HG03139 (cell line): ENCODE data around the gene COL23A1.

Experiments
- ATAC-seq: cut with Tn5 transposase; IDR thresholded peaks from one replicate; pipeline ENCODE4 v1.9.1; 2021; ENCODE audit not compliant: unreplicated experiment

Gene COL23A1

DNA sequence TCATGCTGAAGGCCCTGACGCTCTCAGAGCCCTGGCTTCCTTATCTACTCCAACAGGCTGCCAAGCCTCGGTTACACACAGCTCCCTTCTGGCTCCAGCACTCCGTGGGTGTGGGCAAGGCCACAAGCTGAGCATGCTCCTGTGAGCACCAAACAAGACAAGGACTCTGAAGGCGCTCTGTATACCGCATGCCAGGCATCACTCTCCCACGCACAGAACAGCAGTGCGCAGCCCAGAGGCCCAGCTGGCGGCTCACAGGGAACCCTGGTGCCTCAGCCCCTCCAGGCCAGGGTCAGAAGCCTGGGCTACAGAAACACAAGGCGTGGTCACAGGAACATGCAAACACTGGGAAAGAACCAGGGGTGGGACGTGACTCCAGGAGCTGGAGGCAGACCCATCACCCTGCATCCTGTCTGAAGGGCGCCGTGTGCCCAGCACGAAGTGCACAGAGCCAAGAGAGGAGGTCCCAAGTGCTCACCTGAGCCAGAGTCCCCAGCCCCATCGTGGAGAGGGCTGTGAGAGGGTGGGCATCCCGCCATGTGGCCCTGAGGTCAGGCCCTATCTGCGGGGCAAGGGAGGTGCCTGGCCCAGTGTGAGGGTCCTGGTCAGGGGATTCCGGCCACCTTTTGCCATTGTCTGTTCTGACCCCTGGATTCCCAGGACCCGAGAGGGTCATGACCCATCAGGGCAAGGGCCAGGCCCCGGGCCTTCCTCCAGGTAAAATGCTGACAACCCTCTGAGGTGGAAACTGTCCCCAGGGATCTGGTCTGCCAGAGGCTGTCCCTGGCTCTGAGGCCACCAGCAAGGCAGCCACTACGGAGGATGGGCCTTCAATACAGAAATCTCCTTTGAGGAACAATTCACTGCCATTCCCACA is 54.7 kb downstream of the COL23A1 start:
- no peak for ATAC-seq

DNA sequence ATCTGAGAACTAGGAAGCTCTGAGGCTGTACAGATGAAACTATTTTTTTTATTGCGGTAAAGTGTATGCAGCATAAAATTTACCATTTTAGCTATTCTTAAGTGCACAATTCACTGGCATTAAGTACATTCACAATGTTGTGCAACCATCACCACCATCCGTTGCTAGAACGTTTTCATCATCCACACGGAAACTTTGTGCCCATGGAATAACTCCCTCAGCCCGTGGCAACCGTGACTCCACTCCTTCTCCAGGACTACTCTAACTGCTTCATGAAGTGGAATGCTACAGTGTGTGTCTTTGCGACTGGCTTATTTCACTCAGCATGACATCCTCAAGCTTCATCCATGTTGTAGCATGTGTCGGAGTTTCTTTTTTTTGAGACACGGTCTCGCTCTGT is 57.1 kb downstream of the COL23A1 start:
- ATAC-seq: no peak

DNA sequence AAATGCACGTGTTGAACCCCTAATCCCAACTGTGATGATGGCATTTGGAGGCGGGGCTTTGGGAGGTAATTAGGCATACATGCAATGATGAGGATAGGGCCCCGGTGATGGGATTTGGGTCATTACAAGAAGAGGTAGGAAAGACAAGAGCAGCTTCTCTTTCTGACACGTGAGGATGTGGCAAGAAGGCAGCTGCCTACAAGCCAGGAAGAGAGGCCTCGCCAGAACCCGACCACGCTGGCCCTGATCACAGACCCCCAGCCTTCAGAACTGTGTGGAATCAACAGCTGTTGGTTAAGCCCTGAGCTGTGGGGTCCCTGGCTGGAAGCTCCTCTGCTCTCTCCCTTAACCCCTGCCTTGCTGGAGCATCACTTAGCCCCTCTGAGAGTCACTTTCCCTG is 57.5 kb downstream of the COL23A1 start:
- no peak for ATAC-seq

DNA sequence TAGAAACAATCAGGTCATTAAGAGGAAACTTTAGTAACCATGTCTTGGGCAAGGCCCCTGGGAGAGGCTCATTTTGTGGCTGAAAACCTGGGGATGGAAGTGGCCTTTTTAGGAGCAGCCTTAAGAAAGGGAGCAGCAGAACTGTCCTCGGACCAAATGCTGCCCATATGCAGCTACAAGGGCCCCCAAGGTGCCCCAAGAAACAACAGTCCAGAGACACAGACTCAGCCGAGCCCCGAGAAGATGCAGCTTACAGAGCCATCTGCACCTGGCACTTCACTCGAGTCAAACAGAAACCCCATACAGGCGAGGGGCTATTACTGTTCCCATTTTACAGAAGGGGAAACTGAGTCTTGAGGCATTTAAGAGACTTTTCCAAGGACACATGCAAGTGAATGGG is 58.0 kb downstream of the COL23A1 start:
- ATAC-seq: no peak

DNA sequence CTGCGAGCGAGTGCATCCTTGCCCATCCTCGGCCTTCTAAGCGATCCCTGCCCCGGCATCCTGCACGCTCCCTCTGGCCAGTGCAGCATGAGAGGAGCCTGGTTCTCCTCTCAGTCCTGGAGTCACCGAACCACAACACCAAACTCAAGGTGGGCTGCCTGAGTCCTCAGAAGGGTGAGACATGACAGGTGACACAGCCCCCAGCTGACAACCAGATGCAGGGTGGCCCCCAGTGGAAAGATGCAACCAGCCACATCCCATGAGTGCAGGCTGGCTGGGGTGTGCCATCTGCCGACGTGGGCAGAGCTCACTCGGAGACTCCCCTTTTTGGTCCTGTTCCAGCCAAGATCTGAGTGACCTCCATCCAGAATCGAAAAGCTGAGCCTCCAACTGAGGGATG is 58.4 kb downstream of the COL23A1 start:
- no peak for ATAC-seq

DNA sequence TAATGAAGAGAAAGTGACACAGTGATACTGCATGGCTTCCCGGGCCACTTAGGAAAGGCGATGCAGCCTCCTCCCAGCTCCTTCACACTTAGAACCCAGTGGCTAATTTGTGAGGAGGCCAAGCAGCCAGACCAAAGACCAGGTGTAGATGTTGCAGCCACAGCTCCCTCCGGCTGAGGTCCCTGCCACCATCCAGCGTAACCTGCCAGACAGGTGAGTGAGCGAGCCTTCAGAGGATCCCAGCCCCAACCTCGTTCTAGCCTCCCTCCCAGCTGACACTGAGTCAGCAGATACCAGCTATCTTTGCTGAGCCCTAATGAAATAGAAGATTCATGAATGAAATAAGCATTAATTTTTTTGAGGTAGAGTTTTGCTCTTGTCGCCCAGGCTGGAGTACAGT is 59.7 kb downstream of the COL23A1 start:
- no peak for ATAC-seq

DNA sequence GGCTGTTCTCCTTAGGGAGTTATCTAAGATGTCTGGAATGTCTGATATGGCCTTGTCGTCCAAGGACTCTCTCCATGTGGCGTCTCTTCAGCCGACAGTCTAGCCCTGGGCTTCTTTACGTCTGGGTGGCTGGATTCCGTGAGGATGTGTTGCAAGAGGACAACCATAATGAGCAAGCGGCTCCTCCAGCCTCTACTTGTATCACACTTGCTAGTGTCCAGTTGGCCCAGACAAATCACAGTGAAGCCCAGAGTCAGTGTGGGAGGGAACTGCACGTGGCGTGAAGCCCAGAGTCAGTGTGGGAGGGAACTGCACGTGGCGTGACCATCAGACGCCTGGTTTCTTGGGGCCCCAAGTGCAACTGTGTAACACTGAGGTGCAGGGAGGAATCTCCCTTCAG is 61.1 kb downstream of the COL23A1 start:
- no peak for ATAC-seq

DNA sequence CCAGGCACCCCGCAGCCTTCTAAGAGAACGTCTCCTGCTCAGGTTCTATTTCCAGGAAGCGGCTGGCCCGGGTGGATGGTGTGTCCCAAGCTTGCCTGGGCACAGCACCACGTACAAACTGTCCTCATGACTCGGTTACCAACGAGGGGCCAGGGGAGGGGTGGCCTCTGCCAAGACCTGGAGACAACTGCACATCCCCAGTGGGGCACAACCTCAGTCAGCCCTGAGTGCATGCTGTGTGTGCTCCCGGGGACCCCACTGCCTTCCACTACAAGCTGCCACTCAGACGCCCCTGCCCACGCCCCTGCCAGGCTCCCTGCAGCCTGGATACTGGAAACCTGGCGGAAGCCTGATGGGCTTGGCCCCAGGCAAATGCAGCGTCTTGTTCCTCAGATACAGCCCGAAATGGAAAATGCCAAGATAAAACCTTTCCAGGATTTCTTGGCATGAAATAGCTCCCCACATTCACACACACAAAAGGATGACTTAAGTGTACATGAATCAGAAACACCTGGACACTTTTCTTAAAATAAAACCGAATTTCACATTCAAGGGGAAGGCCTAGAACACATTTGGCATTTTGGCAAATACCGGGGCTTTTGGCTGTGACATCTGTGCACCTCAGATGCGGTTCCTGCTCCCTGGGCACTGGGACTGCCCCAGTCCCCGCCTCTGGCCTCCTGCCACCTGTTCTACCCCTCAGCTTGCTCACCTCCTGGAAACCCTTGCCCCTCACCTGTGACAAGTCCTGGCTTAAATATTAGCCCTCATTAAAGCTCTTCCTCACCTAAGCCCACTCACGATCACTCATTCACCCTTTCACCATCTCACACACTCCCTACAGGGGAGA is 62.5 kb downstream of the COL23A1 start:
- ATAC-seq: no peak

DNA sequence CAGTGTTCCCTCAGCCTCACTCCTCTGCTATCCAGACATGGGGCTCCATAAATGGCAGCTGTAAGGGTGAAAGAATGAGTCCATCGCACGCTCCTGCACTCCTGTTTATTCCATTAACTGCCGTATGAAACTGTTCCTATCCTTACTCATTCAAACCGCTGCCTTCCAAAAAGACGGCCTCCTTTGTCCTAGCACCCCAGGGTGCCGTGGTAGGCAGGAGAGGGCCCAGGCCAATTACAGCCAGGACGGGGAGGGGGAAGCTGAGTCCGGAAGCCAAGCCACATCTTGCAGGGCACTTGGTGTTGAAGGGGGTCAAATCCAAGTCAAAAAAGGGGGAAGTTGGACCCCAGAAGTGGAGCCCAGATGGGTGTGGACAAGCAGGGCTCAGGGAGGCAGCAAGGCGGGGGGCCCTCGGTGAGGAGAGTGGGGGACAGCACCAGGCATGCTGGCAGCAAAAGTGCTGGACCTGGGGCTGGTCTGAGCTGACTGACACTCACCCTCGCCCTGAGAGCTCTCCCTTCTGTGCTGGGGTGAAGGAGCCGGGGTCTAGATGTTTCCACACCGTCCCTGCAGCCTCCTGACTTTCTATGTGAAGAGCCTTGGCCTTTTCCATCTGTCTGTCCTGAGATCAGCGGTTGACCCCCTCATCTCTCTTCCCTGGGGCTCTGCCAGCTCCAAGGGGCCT is 63.3 kb downstream of the COL23A1 start:
- ATAC-seq: no peak

DNA sequence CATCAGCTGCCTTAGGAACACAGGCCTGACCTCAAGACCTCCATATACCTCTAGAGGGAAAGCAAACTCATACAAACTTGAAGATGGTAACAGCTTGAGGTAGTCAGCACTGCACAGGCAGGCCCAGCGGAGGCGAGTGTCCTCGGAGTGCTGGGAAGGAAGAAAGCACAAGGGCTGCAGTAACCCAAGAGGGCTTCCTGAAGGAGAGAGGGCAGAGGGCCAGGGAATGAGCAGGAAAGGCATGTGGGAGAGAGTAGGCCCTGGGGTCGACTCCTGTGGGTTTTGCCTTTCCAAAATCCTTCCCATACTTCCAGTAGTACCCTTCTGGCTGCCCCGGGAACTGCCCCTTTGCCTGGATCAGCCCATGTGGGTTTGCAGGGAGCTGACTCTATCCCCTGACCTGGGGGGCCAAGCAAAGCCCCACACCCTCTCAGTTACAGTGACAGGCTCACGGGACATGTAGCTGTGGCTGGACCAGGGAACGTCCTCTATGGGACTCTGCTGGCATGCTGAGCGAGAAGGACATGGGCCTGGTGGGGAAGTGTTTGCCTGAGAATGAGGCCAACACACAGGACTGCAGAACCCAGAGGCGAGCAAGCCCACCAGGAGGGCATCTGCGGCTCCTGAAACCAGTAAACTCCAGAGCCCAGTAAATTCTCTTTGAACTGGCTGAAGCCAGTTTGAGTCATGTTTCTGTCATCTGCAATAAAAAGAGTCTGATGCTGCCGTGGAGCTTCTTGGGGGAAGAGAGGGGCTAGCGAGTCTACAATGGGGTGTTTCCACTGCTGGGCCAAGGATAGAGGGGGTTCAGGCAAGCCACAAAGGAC is 64.1 kb downstream of the COL23A1 start:
- no peak for ATAC-seq

DNA sequence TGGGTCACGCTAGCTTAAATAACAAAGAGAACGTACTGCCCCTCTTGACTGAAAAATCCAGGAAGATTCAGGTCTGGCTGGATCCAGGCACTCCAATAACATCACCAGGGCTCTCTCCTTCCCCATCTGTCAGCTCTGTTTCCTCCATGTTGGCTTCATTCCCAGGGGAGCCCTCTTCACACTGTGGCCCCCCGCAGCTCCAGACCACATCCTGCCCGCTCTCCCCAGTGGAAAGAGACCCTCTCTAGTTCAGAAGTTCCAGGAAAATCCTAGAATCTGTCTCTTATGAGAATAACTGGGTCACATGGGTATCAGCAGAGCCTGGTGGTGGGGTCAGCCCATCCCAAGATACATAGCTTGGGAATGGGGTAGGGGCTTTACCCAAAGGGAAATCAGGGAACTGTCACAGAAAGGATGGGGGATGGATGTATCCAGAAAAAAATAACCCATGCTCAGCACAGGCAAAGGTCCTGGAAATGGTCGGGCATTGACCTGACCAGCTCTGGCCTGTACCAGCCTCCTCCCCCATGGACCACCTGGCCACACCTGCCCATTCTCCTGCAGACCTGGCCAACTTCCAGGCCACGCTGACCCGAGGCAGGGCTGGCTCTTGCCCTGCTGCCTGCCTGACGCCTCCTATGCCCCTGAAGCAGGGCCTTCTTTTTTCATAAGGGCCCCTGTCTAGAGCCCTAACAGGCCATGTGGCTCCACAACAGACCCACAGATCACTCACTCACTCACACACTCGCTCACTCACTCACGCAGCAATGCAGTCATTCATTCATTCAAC is 65.9 kb downstream of the COL23A1 start:
- no peak for ATAC-seq

DNA sequence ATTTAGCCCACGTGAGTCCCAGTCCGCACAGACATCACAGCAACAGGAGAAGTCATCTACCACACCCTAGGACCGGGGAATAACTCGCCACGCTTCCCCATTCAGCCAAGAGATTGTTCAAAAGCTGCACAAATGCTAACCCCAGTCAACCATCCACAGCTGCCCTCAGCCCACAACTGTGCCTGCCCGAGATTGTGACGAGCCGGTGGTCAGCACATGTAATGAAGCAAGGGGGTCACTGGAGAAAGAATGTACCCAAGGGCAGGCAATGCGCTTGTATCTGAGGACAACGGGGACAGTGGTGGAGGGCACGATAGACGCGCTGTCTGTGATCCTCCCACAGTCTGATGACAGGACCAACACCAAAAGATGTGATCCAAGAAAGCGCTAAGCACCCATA is 67.8 kb downstream of the COL23A1 start:
- no peak for ATAC-seq

DNA sequence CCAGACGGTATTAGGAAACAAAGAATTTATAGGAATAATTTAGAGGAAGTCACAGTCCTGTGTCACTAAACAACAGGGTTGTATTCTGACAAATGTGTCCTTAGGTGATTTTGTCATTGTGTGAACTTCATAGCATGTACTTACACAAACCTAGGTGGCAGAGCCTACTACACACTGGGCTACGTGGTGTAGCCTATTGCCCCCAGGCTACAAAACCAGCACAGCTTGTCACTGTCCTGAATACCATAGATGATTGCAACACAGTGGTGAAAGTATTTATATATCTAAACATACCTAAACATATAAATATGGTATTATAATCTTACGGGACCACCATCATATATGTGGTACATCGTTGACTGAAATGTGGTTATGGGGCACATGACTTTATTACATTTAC is 69.3 kb downstream of the COL23A1 start:
- no peak for ATAC-seq

DNA sequence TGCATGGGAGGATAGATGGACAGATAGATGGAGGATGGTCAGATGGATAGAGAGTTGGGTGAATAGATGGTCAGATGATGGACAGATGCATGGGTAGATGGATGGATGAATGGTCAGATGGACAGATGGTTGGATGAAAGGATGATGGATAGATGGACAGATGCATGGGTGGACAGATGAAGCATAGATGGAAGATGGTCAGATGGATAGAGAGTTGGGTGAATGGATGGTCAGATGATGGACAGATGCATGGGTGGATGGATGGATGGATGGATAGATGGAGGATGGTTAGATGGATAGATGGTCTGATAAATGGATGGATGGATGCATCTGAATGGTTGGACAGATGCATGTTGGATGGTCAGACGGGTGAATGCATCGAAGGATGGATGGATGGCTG is 70.4 kb downstream of the COL23A1 start:
- ATAC-seq: no peak

DNA sequence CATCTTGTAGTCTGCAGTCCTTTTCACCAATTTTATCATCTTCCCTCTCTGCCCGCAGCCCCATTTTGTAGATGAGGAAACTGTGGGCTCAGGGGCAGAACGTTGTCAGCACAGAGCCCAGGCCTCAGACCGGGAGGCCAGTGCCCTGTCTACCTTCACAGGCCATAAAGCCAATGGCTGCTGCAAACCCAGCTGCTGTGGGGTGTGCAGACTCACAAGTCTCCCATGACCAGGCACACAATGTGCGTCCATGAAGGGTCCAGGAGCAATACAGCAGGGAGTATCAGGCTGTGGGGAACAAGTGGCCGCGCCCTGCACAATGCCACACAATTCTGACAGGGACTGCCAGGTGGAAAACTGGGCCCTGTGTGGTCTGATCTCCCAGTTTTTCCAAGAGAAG is 71.0 kb downstream of the COL23A1 start:
- no peak for ATAC-seq

DNA sequence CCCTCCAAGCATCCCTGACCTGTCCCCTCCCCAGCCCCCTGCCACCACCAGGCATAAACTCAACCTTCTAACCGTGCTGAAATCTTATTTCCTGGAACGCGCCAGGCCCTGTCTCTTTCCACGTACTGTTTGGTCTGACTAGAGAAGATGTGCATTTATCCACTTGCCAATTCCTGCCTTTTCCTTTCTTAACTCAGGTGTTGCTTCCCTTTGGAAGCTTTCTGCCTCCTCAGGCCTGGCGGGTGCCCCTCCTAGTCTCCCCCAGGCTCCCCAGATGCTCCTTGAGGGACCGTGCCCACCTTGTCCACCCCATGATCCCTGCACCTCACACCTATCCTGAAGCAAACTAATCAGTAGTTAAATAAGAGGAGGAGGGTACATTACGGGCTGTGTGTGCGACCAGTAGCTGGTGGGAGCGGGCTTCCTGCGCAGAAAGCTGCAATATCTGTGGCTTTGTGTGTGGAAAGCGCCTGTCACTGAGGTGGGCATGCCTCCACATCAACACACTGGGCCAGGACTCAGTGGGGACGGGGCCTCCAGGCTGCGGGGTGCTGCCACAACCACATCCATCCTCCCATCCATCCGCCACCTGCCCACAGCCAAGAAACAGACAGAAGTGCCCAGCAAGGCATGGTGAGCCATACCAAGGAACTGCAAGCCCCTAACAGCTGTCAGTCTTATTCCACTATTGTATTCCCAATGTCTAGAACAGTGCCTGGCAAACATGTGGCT is 73.5 kb downstream of the COL23A1 start:
- no peak for ATAC-seq

DNA sequence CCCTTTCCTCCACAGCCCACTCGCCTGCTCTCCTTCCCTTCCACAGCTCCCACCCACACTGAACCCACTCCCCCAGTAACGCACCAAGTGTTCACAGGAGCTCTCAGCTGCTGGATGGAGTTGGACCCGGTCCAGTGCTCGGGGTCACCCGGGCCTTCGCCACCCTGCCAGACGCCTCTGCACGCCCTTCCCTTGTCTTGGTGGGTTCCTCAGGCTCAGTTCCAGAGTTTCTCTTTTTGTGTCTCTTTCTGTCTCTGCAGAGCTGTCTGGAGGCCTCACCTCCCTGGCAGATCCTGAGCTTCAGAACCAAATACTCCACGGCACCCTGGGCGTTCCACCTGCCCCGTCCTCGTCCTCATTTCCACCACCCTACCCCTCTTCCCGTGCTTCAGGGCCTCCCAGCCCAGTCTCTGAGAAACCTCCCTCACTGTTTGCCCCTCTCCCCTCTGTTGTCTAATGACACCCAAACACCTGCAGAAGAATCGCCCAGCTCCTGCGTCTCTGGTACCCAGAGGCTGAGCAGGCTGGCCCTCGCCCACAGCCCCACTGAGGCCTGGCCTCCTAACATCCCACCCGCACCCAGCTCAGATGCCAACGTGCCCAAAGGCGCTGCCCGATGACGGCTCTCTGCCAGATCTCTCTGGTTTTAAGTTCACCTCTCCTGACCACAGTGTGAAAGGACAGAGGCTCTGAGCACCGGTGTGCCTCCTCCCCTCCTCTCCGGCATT is 74.3 kb downstream of the COL23A1 start:
- ATAC-seq: no peak

DNA sequence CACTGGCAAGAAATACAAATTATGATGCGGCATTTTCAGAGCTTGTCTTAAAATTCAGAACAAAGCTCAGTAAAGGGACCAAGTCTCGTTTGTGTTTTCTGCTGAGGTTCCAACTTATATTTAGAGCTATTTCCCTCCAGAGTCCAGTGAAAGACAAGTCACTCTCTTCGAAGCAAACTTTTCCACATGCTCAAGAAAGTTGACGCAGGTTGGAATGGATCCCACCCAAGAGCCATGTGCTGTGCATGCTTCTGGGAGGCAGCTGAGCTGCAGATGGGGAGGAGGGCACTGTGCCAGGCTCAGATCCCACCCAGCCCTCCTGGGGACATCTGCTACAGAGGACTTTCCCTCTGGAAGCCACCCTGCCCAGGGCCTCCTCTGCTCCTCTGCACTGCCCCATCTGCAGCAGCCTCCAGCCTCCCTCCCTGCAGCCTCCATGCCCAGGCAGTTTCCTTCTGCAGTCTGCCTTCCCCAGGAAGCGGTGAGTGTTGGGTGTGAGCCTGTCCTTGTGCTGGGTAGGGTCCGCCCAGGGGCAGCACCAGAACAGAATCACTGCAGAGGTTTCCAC is 75.3 kb downstream of the COL23A1 start:
- ATAC-seq: no peak
